B cell (primary cell): ENCODE results near the gene LITAFD.

Source experiments
- CTCF ChIP-seq: fragments of 200-600 bp; IDR thresholded peaks from one replicate; pipeline ENCODE4 v1.8.0; 2022; ENCODE audit warnings: antibody characterized with exemption, mild to moderate bottlenecking
- EZH2 ChIP-seq: IDR thresholded peaks from 2 replicates; pipeline ENCODE4 v1.6.1; 2012; ENCODE audit warnings: borderline replicate concordance, low read depth, mild to moderate bottlenecking, moderate library complexity, low read length; ENCODE audit not compliant: insufficient read depth, poor library complexity, severe bottlenecking

GRCh38 chr16:8901320-8901861 lies 19.2 kb downstream of the LITAFD start:
- TF ChIP-seq CTCF = no peak
- TF ChIP-seq EZH2 = no peak
